ENCODE measurements around the gene GJE1.
"Not testable (repeated sequence)": the region's sequence is repeated elsewhere in the genome, so short reads cannot be mapped to it uniquely, and the experiment has no call there.

GJE1 gene, protein sequence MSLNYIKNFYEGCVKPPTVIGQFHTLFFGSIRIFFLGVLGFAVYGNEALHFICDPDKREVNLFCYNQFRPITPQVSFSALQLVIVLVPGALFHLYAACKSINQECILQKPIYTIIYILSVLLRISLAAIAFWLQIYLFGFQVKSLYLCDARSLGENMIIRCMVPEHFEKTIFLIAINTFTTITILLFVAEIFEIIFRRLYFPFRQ

DNA sequence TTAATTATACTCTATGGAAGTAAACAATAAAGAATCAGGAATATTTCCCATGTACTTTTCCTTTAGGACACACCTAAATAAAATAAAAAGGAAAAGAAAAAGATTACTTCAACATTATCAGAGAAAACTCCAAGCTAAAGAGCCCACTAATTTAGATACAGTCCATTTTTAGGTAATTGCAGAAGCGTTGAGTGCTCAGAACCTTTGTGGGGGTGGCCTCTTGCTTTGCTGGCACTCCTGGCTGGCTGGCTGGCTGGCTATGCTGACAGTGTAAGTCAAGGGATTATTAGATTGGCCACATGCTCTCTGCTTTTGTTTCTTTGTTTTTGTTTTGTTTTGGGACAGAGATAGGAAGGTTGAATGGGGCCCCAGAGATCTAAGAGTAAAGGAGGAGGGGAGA is at the start of gene GJE1:
GJE1 (plus strand) TSS at position 301 of the 400 bp plus-strand sequence. CDS start 234 bp downstream, outside the sequence.
- no peak for TF ChIP-seq EZH2phosphoT487 (IDR thresholded peaks at IDR 0.05; ENCODE audit: borderline replicate concordance, low read length)
- TF ChIP-seq, protein P1, sequence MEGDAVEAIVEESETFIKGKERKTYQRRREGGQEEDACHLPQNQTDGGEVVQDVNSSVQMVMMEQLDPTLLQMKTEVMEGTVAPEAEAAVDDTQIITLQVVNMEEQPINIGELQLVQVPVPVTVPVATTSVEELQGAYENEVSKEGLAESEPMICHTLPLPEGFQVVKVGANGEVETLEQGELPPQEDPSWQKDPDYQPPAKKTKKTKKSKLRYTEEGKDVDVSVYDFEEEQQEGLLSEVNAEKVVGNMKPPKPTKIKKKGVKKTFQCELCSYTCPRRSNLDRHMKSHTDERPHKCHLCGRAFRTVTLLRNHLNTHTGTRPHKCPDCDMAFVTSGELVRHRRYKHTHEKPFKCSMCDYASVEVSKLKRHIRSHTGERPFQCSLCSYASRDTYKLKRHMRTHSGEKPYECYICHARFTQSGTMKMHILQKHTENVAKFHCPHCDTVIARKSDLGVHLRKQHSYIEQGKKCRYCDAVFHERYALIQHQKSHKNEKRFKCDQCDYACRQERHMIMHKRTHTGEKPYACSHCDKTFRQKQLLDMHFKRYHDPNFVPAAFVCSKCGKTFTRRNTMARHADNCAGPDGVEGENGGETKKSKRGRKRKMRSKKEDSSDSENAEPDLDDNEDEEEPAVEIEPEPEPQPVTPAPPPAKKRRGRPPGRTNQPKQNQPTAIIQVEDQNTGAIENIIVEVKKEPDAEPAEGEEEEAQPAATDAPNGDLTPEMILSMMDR (IDR thresholded peaks at IDR 0.05; ENCODE audit: low read depth, low read length, poor library complexity, severe bottlenecking): no peak
- no peaks in the 10 kb centered on the region for H3K9me2 ChIP-seq (replicated peaks; ENCODE audit: control insufficient read depth, low read length)
- no peaks in the 10 kb centered on the region for H4K20me1 ChIP-seq (ENCODE audit: control insufficient read depth, insufficient read depth, low read depth, low read length)
- H3K4me2 ChIP-seq (ENCODE audit: low read length): no peak within 1 kb of the TSS
- no peak within 1 kb of the TSS for H3K4me3 ChIP-seq (ENCODE audit: low read length)
- no peaks in the 10 kb centered on the region for H3K79me2 ChIP-seq (ENCODE audit: control insufficient read depth, low read length)
- no peaks in the 10 kb centered on the region for H3K4me1 ChIP-seq (ENCODE audit: control insufficient read depth, low read length)
- H3K36me3 ChIP-seq (ENCODE audit: control insufficient read depth, low read length): no peaks in the 10 kb centered on the region
- no peaks in the 10 kb centered on the region for H3K9me3 ChIP-seq (ENCODE audit: control insufficient read depth, insufficient read depth, low read length)
- no peaks in the 10 kb centered on the region for H3K27me3 ChIP-seq (ENCODE audit: control insufficient read depth, low read length)
- H3F3A ChIP-seq (ENCODE audit: control insufficient read depth, insufficient read depth): no peaks in the 10 kb centered on the region
- no peak within 1 kb of the TSS for H3K27ac ChIP-seq (ENCODE audit: low read depth, low read length)

DNA sequence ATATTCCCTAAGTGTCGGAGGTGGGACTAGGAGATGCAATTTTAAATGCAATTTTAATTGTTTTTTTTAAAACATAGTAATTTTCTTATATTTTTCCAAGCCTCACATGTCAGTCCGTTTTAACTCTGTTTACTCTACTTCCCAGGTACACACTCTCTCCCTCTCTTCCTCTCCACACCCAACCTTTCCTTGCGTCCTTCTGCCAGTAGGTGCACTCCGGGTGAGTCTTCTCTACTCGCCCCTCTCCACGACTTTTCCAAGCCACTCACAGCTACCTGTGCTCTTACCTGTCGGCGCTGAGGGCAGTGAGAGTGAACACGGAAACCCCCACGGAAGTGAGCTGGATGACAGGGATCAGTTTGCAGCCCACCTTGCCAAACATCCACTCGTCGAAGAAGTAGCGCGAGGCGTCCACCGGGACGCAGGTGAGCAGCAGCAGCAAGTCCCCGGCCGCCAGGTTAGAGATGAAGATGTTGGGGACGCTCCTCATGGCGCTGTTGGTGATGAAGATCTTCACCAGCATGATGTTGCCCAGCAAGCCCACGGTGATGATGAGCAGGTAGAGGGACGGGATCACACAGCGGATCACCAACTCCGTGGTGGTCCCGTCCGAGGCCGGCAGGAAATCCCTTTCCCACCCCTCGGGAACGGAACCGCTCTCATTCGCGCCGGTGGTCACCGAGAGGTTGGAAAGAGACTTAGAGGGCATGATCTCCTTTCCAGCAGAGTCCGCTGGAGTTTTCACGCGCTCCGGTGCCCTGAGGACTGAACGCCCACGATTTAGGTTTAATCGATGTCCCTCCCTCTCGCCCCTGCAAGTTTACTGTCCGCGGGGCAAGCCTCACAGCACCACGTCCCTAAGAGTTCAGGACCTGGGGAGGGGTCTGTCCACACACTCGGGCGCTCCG is 44.5 kb upstream of the GJE1 start:
- no peaks in the 10 kb centered on the region for H3K79me2 ChIP-seq (ENCODE audit: control insufficient read depth, low read length)
- no peak overlapping the region for H3K4me3 ChIP-seq (ENCODE audit: low read length)
- TF ChIP-seq, protein P1 (IDR thresholded peaks at IDR 0.05; ENCODE audit: low read depth, low read length, poor library complexity, severe bottlenecking): no peak
- TF ChIP-seq EZH2phosphoT487 (IDR thresholded peaks at IDR 0.05; ENCODE audit: borderline replicate concordance, low read length): no peak
- H3K4me1 ChIP-seq (ENCODE audit: control insufficient read depth, low read length): no peaks in the 10 kb centered on the region
- H3K27me3 ChIP-seq (ENCODE audit: control insufficient read depth, low read length): no peaks in the 10 kb centered on the region
- H3K4me2 ChIP-seq (ENCODE audit: low read length): no peak overlapping the region
- H3K9me2 ChIP-seq (replicated peaks; ENCODE audit: control insufficient read depth, low read length): no peaks in the 10 kb centered on the region
- no peaks in the 10 kb centered on the region for H4K20me1 ChIP-seq (ENCODE audit: control insufficient read depth, insufficient read depth, low read depth, low read length)
- H3K9me3 ChIP-seq (ENCODE audit: control insufficient read depth, insufficient read depth, low read length): no peaks in the 10 kb centered on the region
- H3F3A ChIP-seq (ENCODE audit: control insufficient read depth, insufficient read depth): no peaks in the 10 kb centered on the region
- H3K27ac ChIP-seq (ENCODE audit: low read depth, low read length): no peak overlapping the region
- H3K36me3 ChIP-seq (ENCODE audit: control insufficient read depth, low read length): no peaks in the 10 kb centered on the region

DNA sequence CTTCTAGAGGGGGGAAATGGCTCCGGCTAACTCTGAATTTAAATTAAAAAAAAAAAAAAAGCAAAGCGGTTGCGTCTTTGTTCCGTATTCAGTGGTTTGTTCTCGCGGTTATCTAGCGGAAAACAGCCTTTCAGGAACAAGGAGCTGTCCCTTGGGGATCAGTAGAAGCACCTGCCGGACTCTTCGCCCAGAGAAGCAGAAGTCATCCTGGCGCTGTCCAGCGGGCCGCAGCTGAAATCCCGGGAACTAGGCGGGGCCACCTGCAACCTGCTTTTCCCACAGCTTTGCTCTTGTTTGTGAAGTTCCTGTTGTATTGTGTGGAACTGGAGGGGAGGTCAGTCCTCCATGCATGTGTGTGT is 43.9 kb upstream of the GJE1 start:
- Histone ChIP-seq H3K79me2 (ENCODE audit: control insufficient read depth, low read length) (no peaks in the 10 kb centered on the region), H3K4me1 (ENCODE audit: control insufficient read depth, low read length) (no peaks in the 10 kb centered on the region), H3K4me3 (ENCODE audit: low read length) (no peak overlapping the region), H3K9me2 (replicated peaks; ENCODE audit: control insufficient read depth, low read length) (no peaks in the 10 kb centered on the region), H3K4me2 (ENCODE audit: low read length) (no peak overlapping the region), H3K36me3 (ENCODE audit: control insufficient read depth, low read length) (no peaks in the 10 kb centered on the region), H3F3A (ENCODE audit: control insufficient read depth, insufficient read depth) (no peaks in the 10 kb centered on the region), H3K27me3 (ENCODE audit: control insufficient read depth, low read length) (no peaks in the 10 kb centered on the region), H4K20me1 (ENCODE audit: control insufficient read depth, insufficient read depth, low read depth, low read length) (no peaks in the 10 kb centered on the region), H3K9me3 (ENCODE audit: control insufficient read depth, insufficient read depth, low read length) (no peaks in the 10 kb centered on the region), H3K27ac (ENCODE audit: low read depth, low read length) (no peak overlapping the region)
- TF ChIP-seq, protein P1 (IDR thresholded peaks at IDR 0.05; ENCODE audit: low read depth, low read length, poor library complexity, severe bottlenecking): no peak
- TF ChIP-seq EZH2phosphoT487 (IDR thresholded peaks at IDR 0.05; ENCODE audit: borderline replicate concordance, low read length): no peak

DNA sequence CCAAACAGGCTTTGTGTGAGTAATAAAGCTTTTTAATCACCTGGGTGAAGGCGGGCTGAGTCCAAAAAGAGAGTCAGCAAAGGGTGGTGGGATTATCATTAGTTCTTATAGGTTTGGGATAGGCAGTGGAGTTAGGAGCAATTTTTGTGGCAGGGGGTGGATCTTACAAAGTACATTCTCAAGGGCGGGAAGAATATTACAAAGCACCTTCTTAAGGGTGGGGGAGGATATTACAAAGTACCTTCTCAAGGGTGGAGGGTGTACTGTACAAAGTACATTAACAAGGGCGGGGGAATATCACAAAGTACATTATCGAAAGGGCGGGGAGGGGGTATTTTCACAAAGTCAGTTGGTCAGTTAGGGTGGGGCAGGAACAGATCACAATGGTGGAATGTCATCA is 27.9 kb upstream of the GJE1 start:
- not testable (repeated sequence) for H3K4me2 ChIP-seq (ENCODE audit: low read length); H3K4me3 ChIP-seq (ENCODE audit: low read length); H3K9me2 ChIP-seq (replicated peaks; ENCODE audit: control insufficient read depth, low read length); H3K79me2 ChIP-seq (ENCODE audit: control insufficient read depth, low read length); H4K20me1 ChIP-seq (ENCODE audit: control insufficient read depth, insufficient read depth, low read depth, low read length); H3F3A ChIP-seq (ENCODE audit: control insufficient read depth, insufficient read depth); H3K27me3 ChIP-seq (ENCODE audit: control insufficient read depth, low read length); H3K27ac ChIP-seq (ENCODE audit: low read depth, low read length); H3K4me1 ChIP-seq (ENCODE audit: control insufficient read depth, low read length); H3K36me3 ChIP-seq (ENCODE audit: control insufficient read depth, low read length); H3K9me3 ChIP-seq (ENCODE audit: control insufficient read depth, insufficient read depth, low read length)

DNA sequence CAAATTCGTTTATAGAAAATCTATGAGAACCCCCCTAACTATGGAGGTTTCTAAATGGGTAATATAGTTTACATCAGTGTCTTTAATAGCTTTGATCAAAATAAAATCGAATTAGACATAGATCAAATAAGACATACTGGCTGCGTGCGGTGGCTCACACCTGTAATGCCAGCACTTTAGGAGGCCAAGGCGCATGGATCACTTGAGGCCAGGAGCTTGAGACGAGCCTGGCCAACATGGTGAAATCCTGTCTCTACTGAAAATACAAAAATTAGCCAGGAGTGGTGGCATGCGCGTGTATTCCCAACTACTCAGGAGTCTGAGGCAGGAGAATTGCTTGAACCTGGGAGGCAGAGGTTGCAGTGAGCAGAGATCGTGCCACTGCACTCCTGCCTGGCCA is 21.9 kb upstream of the GJE1 start:
- H4K20me1 ChIP-seq (ENCODE audit: control insufficient read depth, insufficient read depth, low read depth, low read length); H3K79me2 ChIP-seq (ENCODE audit: control insufficient read depth, low read length); H3K4me3 ChIP-seq (ENCODE audit: low read length); H3K4me2 ChIP-seq (ENCODE audit: low read length); H3K9me2 ChIP-seq (replicated peaks; ENCODE audit: control insufficient read depth, low read length); H3K9me3 ChIP-seq (ENCODE audit: control insufficient read depth, insufficient read depth, low read length); H3K27me3 ChIP-seq (ENCODE audit: control insufficient read depth, low read length); H3K36me3 ChIP-seq (ENCODE audit: control insufficient read depth, low read length); H3K27ac ChIP-seq (ENCODE audit: low read depth, low read length); H3K4me1 ChIP-seq (ENCODE audit: control insufficient read depth, low read length); H3F3A ChIP-seq (ENCODE audit: control insufficient read depth, insufficient read depth): not testable (repeated sequence)

All from DOHH2 (cell line).